ENCODE measurements around the gene RBM28. TPM values are rescaled to one million over a fixed set of nuclear protein-coding genes. Genes with fewer than 3 reads are reported as not detected.

RBM28 gene
- total RNA-seq, 1 experiment from 2014 or later: 70.0 TPM

GRCh38 chr7:128362670-128363069, 19.0 kb upstream of the RBM28 start:
- H3K27me3 Mint-ChIP-seq (ENCODE audit: low read depth): peaks cover 98% of the 10 kb centered on the region
- Histone ChIP-seq H3K56ac (ENCODE audit: insufficient read length, low read depth, low read length) (no peak overlapping the region), H4K20me1 (ENCODE audit: control insufficient read depth, insufficient read depth, insufficient read length) (no peaks in the 10 kb centered on the region), H3K27ac (ENCODE audit: insufficient read length, low read depth, low read length) (no peak overlapping the region), H2BK12ac (ENCODE audit: insufficient read length, low read depth, low read length) (no peak overlapping the region), H3K23ac (ENCODE audit: insufficient read length, low read depth, low read length) (no peak overlapping the region), H3K4me2 (ENCODE audit: insufficient read depth, insufficient read length, low read length) (no peak overlapping the region), H3T11ph (ENCODE audit: low read length) (no peak overlapping the region), H3K4me1 (ENCODE audit: insufficient read depth, low read length) (no peaks in the 10 kb centered on the region), H2AFZ (ENCODE audit: low read length) (no peak overlapping the region), H3K9ac (ENCODE audit: extremely low read depth, insufficient read length, low read length) (no peak overlapping the region), H3K4ac (ENCODE audit: low read depth, low read length) (no peak overlapping the region), H2AK5ac (ENCODE audit: insufficient read length, low read length) (no peak overlapping the region), H4K91ac (ENCODE audit: insufficient read length, low read depth, low read length) (no peak overlapping the region), H2BK20ac (ENCODE audit: low read depth, low read length, poor library complexity, severe bottlenecking) (no peak overlapping the region), H2BK5ac (ENCODE audit: insufficient read length, low read length) (no peak overlapping the region), H4K5ac (ENCODE audit: insufficient read length, low read depth, low read length) (no peak overlapping the region), H2BK120ac (ENCODE audit: low read depth, low read length, poor library complexity, severe bottlenecking) (no peak overlapping the region), H4K8ac (replicated peaks; ENCODE audit: insufficient read length, low read depth, low read length) (no peak overlapping the region), H3K14ac (ENCODE audit: insufficient read depth, low read length) (no peak overlapping the region), H3K18ac (ENCODE audit: insufficient read length, low read depth, low read length) (no peak overlapping the region), H2BK15ac (ENCODE audit: low read depth, low read length) (no peak overlapping the region), H3K9me3 (ENCODE audit: control insufficient read depth, low read depth, low read length) (no peaks in the 10 kb centered on the region), H3K79me2 (ENCODE audit: insufficient read depth, low read length) (no peaks in the 10 kb centered on the region), H3K79me1 (ENCODE audit: insufficient read depth, low read depth, low read length, poor library complexity, severe bottlenecking) (no peaks in the 10 kb centered on the region), H3K23me2 (ENCODE audit: insufficient read length, low read depth, low read length, poor library complexity, severe bottlenecking) (peaks cover 8% of the 10 kb centered on the region), H3K27me3 (ENCODE audit: insufficient read depth, low read length) (peaks cover 34% of the 10 kb centered on the region)
- H3K4me3 Mint-ChIP-seq: peak overlapping the region in 1 of 2 experiments; percentile 79; a peak in 3 of 5 replicates
- peaks cover 0 to 1% of the 10 kb centered on the region in 2 experiments; a peak in 1 of 5 replicates for H3K9me3 Mint-ChIP-seq
- peaks cover 12 to 16% of the 10 kb centered on the region in 2 experiments for H3K4me1 Mint-ChIP-seq
- no peak overlapping the region for H3K27ac Mint-ChIP-seq
- DNase-seq: no peak
- WGBS (ENCODE audit: extremely low coverage, insufficient read length, low lambda C conversion rate): no CpG with 5 or more reads among the region's 4 CpGs
- TF ChIP-seq CTCF (conservative IDR thresholded peaks at IDR 0.05): no peak
- H3K36me3 Mint-ChIP-seq (ENCODE audit: insufficient read depth in 1 of 3, low read depth in 3 of 3): no peaks in the 10 kb centered on the region; a peak in 2 of 7 replicates
